SIG-M5 (cell line): Measurements from ENCODE around the gene CCNL2.
"Not testable (repeated sequence)": the region's sequence is repeated elsewhere in the genome, so short reads cannot be mapped to it uniquely, and the experiment has no call there.

Experiments
- DNase-seq: peaks from one replicate; lab custom pipeline; 2025; lab: John Stamatoyannopoulos, UW

Gene CCNL2

DNA sequence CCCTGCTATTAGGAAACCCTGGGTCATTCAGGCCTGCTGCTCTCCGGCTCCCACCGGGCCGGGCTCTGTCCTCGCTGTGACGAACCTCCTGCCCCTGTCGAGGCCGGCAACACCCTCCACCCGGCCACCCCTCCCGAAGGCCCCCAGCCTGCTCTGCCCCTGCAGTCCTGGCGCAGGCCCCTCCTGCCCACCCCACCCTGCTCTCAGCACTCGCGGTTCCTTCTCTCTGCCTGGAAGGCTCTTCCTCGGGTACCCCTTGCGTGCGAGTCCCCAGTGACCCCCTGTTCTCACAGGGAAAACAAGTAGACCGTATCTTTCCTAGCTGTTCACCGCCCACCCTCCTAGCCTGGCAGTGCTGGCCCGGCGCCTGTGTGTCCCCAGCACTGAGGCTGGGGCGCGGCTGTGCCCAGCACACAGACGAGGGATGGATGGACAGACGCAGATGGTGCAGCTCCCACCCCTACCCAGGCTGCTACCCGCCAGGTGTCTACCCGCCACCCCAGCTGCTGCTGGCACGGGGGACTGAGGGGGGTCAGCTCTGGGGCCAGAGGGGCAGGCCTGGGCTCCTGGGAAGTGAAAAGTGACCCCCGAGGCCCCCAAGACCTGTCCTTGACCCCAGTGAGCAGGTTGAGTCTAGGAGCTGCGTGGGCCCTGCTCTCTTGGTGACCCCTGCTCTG lies 33.3 kb upstream of the CCNL2 start:
- no peak for DNase-seq

DNA sequence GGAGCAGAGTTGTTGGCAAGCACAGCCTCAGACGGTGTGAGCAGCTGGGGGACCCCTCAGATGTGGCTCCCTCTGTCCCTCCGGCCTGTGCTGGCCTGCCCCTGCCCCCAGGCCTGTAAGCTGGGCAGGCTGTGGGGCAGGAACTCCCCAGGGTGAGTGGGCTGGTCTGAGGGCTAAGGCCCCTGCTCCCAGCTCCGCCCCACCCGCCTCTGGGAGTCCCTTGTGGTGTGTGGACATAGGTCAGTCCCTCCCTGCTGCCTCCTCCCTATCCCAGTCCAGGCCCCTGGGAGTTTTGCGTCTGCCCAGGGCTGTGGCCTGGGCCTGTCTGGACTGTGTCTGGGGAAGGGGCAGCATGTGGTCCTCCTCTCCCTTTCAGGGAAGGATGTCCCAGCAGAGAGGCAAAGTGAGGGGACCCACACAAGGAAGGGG lies 32.7 kb upstream of the CCNL2 start:
- DNase-seq = no peak

DNA sequence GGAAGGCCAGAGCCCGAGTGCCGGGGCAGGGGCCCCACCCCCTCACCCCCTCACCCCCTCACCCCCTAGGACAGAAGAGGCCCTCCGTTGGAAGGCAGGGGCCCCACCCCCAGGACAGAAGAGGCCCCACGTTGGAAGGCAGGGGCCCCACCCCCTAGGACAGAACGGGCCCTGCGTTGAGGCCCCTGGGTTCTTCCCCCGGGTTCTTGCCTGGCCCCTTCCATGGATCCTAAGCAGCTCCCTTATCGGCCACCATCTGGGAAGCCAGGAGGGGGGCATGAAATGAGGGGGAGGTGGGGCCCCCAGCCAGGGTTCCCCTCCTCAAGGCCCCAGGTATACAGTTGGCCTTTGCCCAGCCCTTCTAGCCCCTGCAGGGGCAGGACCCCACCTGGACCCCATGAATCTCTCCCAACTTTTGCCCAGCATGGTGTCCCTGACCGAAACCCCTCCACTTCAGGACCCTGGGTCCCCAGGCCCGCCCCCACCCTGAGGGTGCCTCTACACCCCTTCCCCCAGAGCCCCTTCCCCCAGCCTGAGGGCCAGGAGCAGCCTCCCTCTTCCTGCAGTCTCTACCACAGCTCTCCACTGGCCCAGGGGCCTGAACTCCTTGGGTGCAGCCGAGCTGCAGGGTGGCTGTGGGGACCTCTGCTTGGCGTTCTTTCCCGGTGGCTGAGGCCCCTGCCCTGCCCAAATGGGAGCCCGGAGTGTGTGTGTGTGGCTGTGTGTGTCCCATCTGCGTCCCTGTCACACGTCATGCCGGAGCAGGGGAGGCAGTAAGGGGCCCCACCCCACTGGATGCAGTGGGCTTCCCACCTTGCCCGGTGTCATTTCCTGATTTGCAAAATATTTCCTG lies 32.1 kb upstream of the CCNL2 start:
- no peak for DNase-seq

DNA sequence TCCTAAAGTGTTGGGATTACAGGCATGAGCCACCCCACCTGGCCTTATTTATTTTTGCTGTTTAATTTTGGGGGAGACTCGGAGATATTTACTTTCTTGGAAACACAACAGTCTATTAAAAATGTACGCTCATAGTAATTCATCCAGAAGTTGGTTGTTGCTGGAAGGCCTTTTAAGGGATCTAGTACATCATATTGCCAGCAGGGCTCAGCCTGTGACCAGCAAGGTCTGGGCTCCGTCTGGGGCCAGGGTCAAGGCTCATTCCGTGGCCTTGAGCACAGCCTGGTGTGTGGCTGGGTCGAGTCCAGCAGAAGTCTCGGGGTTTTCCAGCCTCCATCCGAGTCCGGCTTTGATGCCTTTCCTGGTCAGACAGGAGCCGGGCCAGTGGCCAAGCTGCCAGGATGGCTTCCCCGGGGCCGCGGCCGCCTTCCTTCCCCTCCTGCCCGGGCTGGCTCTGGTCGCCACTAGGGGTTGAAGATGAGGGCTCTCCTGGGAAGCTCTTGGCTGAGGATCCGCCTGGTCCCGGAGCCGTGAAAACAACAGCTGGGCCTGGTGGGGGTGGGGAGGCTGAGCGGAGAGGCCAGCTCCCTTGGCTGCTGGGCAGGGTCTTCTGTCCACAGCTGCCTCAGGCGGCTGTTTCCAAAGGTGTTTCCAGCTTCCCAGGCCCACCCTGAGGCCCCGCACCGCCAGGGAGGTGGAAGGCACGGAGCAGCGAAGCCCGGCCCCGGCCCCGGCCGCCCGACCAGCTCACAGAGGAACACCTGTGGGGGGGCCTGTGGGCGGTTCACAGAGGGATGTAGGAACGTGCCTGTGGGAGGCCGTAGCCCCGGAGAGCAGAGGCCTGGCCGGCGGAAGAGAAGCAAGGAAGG lies 31.2 kb upstream of the CCNL2 start:
- no peak for DNase-seq

DNA sequence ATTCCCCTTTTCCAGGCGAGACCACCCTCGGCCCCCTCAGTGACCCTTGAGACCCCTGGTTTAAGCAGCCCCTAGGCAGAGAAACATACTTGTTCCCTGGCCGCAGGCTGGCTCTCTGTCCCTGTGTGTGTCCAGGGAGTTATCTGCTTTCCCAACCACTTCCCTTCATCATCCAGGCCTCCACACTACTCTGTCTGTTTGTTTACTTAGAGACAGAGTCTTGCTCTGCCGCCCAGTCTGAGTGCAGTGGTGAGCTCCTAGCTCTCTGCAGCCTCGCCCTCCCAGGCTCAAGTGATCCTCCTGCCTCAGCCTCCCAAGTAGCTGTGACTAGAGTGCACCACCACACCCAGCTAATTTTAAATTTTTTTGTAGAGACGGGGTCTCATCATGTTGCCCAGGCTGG lies 30.5 kb upstream of the CCNL2 start:
- DNase-seq = no peak

DNA sequence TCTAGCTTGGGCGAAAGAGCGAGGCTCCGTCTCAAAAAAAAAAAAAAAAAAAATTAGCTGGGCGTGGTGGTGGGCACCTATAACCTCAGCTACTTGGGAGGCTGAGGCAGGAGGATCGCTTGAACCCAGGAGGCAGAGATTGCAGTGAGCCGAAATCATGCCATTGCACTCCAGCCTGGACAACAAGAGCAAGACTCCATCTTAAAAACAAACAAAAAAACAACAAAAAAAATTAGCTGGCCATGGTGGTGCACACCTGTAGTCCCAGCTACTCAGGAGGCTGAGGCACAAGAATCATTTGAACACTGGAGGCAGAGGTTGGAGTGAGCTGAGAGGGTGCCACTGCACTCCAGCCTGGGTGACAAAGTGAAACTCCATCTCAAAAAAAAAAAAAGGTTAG lies 29.8 kb upstream of the CCNL2 start:
- not testable (repeated sequence) for DNase-seq

DNA sequence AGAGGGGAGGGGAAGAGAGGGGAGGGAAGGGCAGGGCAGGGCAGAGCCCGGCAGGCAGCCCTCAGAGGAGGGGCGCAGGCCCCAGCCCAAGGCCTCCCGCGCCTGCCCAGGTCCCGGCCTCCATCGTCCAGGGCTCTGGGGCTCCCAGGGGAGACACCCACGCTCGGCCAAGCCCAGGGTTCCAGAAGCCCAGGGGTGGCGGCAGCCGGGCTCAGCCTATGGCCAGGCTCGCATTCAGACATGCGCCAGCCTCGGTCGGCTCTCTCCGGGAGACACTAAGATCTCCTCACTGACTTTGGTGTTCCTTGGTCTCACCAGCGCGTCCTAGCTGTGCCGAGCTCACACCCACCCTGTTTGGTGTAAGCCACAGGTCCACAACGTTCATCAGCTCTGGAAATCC lies 29.0 kb upstream of the CCNL2 start:
- DNase-seq = no peak

DNA sequence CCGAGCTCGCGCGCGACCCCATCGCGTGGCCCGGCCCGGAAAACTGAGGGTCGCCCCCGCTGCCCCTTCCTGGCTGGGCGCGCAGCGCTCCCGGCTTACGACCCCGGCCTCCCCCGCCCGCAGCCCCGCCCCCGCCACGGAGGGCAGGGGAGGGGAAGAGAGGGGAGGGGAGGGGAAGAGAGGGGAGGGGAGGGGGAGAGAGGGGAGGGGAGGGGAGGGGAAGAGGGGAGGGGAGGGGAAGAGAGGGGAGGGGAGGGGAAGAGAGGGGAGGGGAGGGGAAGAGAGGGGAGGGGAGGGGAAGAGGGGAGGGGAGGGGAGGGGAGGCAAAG lies 28.6 kb upstream of the CCNL2 start:
- DNase-seq = no peak

DNA sequence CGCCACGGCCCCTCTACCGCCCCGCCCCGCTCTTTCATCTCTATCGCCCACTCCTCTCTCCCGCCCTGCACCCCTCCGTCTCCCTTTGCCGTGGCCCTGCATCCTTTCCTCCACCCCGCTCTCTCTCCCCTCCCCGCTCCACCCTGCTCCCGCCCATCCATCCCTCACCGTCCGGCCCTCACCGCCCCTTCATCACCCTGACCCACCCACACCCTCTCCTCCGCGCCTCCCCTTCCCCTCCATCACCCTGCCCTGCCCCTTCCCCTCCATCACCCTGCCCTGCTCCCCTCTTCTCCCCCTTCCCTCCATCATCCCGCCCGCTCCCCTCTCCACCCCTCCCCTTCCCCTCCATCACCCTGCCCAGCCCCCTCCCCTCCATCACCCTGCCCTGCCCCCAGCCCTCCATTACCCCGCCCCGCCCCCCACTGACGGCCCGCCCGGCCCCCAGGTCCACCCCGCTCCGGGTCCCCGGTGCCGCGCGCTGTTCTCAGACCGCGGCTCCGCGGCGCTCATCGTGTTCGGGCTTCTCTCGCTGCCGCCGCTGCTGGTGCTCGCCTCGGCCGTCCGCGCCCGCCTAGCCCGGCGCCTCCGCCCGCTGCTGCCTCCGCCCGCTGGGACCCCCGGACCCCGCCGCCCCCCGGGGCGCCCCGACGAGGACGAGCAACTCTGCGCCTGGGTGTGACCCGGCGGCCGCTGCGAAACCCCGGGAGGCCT lies 28.1 kb upstream of the CCNL2 start:
- no peak for DNase-seq

DNA sequence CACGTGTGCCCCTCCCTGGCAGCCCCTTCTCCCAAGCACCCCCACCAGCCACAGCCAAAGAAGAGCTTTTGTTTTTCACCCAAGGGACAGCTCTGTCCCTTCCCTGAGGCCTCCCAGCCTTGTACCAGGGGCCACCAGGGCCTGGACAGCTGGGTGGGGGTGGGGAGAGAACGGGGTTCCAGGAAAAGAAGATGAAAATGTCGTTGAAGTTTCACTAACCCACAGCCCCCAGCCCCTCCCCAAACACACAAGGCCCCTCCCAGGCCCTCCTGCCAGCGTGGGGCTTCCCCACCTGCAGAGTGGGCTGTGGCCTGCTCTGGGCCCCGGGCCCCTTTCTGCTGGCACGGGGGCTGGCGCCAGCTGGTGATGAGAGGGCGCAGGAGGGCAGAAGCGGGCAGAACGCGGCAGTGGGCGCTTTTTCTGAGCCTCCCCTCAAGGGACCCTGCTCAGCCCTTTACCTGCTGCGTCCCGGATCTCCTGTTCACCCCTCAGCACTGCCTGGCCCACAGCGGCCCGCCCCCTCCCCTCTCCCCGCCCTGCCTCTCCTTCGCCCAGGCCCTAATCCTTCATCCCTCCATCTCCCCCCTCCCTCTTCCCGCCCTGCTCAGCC lies 27.5 kb upstream of the CCNL2 start:
- DNase-seq = no peak

DNA sequence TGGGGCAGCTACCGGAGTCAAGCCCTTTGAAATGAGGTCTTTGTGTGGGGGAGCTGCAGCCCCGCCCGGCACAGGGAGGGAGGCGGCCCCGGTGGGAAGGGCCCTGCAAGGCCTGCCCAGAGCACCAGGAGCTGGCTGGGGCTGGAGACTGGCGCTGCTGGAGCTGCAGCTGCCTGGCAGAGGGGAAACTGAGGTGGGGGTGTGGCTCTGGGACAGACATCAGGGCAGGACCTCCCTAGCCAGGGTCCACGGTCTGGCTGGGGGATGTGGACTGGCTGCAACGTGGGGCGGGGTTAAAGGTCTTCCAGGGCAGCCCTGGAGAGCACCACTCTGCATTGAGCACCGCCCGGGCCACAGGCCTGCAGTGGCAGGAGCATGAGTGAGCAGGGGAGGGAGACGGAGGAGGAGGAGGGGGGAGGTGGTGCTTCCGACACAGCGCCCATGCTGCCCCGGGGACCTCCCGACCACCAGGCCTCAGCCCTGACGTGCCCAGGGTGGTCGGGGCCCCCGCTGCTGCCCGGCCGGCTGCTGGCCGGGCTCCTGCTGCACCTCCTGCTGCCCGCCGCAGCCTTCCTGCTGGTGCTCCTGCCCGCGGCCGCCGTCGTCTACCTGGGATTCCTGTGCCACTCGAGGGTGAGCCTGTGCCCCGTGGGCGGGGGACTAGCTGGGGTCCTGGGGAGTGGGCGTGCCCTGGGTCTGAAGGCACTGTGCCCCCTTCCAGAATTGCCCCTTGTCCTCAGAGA lies 26.8 kb upstream of the CCNL2 start:
- DNase-seq = no peak

DNA sequence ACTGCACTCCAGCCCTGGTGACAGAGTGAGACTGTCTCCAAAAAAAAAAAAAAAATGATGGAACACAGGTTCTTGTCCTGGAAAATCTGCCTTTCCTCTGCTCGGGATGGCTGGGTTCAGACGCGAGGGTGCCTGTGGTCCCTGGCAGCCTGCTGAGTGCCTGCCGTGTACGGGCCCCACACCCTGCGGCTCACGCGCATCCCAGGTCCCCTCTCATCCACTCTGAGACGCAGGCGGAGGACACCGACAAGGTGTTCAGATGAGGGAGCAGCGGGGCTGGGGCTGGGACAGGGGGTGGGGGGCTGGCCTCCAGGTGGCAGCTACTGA lies 26.3 kb upstream of the CCNL2 start:
- DNase-seq = no peak

DNA sequence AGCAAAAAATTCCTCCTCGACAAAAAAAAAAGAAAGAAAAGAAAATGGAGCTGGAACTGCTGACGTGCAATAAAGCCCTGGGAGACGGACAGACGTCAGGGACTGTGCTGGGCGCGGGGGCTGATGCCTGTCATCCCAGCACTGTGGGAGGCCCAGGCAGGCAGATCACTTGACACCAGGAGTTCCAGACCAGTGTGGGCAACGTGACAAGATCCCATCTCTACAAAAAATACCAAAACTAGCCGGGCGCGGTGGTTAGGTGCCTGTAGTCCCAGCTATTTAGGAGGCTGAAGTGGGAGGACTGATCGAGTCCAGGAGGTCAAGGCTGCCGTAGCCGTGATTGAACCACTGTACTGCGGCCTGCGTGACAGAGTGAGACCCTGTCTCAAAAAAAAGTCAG lies 25.6 kb upstream of the CCNL2 start:
- DNase-seq = no peak

DNA sequence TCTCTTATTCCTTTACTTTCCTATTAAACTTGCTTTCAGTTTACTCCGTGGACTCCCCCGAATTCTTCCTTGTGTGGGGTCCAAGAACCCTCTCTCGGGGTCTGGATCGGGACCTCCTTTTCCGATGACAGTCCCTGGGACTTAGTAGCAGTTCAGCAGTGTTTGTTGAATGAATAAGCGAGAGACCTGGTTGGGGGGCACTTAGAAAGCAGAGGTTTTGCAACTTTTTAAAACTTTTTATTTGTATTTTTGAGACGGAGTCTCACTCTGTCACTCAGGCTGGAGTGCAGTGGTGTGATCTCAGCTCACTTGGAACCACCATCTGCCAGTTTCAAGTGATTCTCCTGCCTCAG lies 24.1 kb upstream of the CCNL2 start:
- no peak for DNase-seq

DNA sequence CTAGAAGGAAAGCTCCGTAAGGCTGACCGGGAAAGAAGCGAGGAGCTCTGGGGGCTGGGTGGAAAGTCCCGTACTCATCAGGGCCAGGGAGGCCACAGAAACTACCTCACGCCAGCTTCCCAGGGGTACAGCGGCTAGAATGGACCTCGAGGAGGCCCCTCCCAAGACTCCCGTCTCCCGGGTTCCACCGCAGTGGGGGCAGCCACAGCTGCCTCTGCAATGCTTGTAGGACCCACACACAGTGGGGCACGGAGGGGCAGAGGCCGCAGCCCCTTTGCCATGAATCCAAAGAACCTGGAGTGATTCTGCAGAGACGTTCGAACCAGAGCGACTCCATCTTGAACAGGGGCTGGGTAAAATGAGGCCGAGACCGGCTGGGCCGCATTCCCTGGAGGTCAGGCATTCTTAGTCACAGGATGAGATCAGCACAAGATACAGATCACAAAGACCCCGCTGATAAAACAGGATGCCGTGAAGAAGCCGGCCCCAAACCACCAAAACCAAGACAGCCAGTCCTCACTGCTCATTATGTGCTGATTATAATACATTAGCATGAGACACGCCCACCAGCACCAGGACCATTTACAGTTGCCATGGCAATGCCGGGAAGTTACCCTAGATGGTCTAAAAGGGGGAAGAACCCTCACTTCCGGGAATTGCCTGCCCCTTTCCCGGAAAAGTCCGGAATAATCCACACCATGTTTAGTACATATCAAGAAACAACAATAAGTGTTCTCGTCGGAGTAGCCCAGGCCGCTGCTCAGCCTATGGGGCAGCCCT lies 23.5 kb upstream of the CCNL2 start:
- no peak for DNase-seq

DNA sequence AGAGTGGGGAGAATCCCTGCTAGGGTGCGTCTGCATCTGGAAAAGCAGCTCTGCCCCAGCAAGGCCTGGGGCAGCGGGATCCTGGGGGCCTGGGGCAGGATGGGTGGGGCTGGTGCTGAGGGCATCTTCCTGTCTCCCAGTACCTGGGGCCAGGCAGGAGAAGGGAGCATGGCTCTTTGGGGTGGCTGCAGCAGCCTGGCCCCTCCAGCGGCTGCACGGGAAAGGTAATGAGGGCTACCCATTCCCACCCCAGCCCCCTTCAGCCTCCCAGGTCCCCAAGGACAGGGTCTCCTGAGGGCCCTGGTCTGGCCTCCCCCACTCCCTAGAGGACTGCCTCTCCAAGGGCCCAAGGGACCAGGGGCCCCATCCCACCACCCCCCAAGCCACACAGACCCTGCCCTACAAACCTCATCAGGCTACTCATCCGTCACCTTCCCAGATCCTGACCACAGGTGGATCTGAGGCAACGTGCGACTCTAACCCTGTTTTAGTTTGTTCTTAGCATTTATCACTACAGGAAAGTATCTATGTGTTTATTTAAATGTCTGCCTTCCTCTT lies 22.9 kb upstream of the CCNL2 start:
- no peak for DNase-seq

DNA sequence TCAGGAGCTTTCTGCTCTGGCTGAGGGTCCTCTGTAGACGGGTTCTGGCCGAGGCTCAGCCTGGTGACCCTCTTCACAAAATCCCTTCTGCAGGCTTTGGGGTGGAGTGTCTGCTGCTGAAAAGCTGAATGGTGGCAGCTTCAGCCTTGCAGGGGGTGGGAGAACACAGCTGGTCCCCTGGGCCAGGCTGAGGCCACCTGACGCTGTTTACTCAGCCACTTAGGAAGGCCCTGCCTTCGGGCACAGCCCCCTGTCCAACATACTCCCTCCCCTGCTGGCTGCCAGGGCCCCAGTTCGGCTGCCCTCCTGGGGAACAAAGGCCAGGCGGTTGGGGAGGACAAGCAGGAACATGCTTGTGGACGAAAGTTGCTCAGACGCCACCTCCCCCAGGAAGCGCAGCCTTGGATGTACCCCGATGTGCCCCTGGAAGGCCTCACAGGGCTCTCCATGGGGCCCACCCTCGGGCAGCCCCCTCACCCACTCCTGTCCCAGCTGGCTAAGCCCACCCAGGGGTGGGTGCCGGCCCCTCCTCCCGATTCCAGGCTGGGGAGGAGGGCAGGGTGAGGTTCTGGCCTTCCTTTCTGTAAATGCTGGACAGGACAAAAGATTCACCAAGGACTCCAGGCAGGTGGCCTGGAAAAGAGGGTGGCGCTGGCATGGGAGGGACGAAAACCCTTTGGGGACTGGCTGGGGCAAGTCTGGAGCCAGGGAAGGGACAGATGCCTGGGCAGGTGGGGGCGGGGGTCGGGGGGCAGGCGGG lies 22.2 kb upstream of the CCNL2 start, which contains the start of gene ANKRD65:
Gene ANKRD65 (minus strand): TSS at position 130 of the 760 bp plus-strand sequence. CDS start 271 bp downstream, outside the sequence.
- DNase-seq = no peak

DNA sequence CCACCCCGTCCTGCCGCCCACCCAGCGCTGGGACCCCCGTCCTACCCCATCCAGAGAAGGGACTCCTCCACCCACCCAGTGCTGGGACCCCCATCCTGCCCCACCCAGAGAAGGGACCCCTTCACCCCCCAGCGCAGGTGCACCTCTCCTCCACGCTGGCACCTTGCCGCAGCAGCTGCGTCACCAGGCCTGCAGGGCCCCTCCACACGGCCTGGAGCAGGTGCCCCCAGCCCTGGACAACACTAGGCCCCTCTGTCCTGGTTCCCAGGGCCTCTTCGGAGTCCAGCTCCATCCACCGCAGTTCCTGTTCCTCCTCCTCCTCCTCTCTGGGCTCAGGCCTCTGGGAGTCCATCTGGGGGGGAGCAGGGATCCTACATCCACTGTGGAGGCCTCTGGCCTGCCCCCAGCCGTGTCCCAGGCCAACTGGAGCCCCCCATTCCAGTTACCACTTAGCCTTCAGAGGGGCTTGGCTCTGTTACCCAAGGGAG lies 21.6 kb upstream of the CCNL2 start:
- no peak for DNase-seq
